GM21526 (cell line): ENCODE data around the gene EDNRA.

Source experiments
- ATAC-seq: cut with Tn5 transposase; IDR thresholded peaks from one replicate; pipeline ENCODE4 v1.9.1; 2021; ENCODE audit warnings: moderate library complexity; ENCODE audit not compliant: unreplicated experiment, low FRiP score

The EDNRA gene

DNA sequence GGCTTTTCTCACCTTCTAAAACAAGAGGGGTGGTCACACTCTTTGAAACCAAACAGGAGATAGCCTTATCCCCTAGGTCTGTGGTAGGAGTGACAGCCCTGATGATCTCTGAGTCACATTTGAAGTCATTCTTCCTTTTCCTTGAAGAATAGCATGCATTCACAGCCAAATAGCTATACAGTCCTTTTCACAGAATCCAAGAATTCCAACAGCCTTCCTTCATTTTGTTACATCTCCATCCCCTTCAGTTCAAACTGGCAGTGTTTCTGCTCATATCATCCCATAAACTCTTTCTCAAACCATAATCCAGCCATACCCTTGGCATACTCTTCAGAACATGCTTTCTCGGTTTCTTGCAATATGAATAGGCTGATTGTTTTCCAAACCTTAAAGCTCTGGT is 103.0 kb downstream of the EDNRA start:
- no peak for ATAC-seq

DNA sequence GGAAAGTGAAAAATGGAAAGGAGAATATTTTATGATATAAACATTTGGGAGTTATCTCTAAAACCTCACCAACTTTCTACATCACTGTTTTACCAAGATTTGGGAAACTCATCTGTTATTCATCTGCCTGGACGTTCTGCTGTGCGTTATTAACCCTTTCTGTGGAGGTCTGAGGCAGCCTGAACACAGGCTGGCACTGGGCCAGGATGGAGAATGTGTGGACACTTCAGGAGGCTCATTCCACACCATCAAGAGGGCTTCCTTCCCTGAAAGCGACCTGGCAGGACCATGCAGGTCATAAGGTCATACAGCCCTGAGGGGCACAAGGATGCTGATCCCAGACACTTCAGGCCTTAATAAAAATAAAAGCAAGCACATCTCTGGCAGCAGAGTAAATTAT is 105.1 kb downstream of the EDNRA start:
- no peak for ATAC-seq

DNA sequence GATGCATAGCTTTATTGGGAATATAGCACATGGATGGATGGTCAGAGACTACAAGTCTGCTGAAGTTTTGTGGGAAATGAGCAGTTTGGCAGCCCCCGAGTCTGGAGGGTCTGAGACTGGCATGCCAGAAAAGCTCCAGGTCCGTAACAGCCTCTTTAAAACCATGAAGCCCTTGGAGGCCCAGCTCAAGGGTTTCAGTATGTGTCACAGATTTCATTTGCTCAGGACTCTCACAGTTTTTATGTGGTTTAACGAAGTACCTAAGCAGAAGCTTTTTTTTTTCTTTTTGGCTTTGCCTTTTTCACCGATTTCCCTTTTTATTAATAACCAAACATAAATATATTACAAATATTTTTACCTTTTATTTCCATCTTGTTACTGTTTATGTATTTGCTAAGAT is 105.7 kb downstream of the EDNRA start:
- ATAC-seq: peak; percentile 86

DNA sequence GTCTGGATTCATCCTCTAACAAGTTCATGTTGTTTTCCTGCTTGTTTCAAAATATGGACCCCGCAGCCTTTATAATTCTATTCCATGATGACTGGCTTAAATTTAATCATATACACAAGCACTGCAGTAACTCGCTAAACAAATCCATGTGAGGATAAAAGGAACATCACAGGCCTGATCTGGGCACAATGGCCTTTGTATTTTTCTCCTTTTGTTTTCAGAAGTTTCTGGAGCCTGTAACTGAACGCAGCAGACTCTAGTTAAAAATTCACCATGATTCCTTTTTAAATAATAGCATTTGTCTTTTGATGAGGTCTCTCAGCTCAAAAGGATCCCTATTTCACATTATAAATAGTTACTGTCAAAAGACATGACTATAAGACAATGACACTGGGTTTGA is 106.1 kb downstream of the EDNRA start:
- ATAC-seq: no peak

DNA sequence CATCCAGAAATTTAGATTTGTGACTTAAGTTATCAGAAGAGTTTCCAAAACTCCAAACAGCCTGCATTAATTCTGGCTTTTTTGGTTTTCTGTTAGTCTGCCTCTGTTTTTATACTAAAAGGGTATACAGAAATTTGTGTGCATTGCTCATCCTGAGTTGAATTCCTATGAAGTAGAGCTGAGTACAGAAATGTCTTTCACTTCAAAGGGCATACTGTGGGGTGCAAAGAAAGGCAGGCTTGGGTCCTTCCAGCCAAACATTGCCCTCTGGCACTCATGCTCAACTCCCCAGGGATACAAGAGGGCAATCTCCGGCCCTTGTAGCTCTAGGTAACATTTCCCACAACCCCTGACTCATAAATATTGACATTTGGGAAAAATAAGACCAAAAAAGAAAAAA is 108.7 kb downstream of the EDNRA start:
- ATAC-seq: no peak

DNA sequence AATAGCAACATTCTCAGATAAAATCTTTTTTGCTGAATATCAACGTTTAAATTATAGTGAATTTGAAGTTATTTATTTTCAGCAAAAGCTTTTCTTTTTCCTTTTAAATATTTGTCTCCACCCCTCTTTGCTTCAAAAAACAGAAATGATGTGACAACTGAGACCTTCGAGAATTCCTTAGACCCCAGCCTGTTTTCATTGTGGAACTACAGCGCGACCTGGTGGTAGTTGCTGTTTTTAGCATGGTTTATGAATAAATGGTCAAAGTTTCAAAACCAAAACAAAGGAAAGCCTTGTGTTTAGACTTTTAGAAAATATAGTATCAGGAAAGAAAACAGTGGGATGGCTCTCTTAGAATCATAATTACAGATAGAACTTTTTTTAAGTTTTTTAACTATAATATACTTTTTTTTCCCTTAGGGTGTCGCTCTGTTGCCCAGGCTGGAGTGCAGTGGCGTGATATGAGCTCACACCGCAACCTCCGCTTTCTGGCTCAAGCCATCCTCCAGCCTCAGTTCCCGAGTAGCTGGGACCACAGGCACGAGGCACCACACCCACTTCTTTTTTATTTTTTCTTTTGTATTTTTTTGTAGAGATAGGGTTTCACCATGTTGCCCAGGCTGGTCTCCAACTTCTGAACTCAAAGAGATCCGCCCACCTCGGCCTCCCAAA is 109.5 kb downstream of the EDNRA start:
- ATAC-seq: no peak

DNA sequence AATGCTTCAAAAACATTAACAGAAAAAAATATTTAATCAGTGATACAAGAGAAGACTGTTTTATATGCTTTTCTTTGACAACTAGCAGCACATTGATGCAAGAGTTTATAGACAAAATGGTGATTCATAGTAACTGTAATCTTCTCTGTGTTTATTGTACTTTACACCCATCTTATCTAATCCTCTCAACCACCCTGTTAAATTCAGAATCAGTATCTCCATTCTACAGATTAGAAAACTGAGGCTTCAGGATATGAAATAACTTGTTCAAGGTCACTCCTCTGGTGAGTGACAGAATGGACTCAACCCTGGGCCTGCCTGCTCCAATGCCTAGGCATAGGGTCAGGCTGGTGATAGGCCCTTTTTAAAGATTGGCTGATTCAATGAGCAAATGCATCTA is 110.2 kb downstream of the EDNRA start:
- ATAC-seq: no peak

DNA sequence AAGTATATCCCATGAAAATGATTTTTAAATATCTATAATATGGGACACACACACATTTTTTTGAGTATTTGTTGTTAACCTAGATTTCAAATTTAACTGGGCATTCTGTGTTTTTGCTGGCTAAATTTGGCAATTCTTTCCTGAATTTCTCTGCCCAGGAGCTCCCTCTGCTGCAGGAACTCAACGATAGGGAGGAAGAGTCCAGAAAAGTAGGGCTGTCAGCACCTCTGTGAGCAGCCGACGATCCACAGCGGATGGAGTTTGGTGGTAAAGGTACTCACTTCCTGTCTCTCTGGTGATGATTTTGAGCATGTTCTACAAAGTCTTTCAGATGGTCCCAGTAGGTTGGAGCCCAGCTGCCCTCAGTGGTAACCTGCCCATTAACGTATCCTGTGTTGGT is 113.2 kb downstream of the EDNRA start:
- ATAC-seq: no peak
